GM12892 (cell line): ENCODE results near the gene AP3B1.

Experiments
- DNase-seq: peaks from one replicate; pipeline ENCODE4 v3.0.0; 2011; ENCODE audit not compliant: insufficient read length
- FAIRE-seq: peaks from 2 replicates; lab custom pipeline; 2011; peaks lifted over from hg19 to GRCh38; lab: Jason Lieb, UNC
- POLR2A ChIP-seq: IDR thresholded peaks from 2 replicates; pipeline ENCODE4 v1.6.1; 2011; ENCODE audit warnings: low read depth, low read length, control low read depth
- POLR2AphosphoS5 ChIP-seq: IDR thresholded peaks from 2 replicates; pipeline ENCODE4 v1.6.1; 2011; ENCODE audit warnings: low read depth, low read length, control low read depth
- TAF1 ChIP-seq: IDR thresholded peaks from 2 replicates; pipeline ENCODE4 v1.6.1; 2011; ENCODE audit warnings: low read depth, mild to moderate bottlenecking, control low read depth, low read length, borderline replicate concordance

Gene AP3B1

DNA sequence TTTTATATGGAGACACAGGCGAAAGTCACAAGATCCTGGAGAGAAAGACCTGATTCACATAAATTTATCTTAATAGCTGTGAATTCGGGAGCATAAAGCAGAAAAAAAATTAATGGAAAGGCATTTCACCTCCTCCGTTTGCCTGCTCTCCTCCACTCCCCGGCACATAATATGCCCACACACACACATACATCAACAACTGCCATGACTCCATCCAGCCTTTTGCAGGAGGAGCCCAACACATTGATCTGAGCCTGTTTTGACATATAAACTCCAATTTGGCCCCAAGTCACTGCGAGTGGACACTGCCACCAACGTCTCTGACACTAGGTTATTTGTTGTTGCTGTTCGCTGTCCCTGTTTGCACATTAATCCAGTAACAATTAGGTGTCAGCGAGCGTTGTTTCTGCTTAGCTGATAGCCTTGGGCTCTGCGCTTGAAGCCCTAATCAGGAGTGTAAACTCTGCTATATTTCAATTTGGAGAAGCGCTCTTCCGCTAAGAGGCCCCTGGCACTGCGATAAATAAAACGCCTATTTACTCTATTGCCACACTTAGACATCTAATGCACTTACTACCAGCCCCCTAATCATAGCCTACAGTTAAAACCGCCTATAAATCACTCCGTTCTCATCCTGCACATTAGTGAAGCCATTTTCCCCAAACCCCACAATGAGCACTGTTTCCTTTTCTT is 322.6 kb downstream of the AP3B1 start:
- DNase-seq (no peak), FAIRE-seq (no peak)
- TF ChIP-seq TAF1, result no peak
- no peak for TF ChIP-seq POLR2AphosphoS5
- TF ChIP-seq POLR2A, result no peak

GRCh38 chr5:77970891-77971290 is 323.6 kb downstream of the AP3B1 start:
- TF ChIP-seq POLR2AphosphoS5 (no peak), POLR2A (no peak)
- no peak for FAIRE-seq
- no peak for DNase-seq

- DNase-seq, result no peak
- TF ChIP-seq POLR2A (no peak), POLR2AphosphoS5 (no peak), TAF1 (no peak)
Measured at GRCh38 chr5:77963795-77964194, 330.7 kb downstream of the AP3B1 start.

DNA sequence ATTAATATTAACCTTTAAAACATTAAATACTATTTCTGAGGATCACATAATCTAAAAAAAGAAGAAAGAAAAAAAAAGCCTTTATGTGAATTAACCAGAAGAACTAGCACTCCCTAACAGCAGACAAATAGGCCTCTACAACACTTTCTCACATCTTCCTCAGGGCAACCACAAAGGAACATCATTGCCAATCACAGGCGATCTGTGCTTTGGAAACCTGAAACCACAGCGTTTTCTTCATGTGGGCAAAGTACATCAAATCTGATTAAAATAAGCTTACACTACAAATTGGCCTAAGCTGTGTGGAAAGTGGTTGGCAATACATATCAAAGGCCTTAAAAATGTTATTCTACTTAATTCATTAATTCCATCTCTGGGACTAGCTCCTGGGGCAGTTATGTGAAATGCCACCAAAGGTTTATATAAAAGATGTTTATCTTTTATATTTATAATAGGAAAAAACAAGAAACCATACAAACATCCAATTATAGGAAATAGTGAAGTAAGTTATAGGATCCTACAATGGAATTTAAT is 333.6 kb downstream of the AP3B1 start:
- TF ChIP-seq POLR2AphosphoS5, result no peak
- no peak for TF ChIP-seq TAF1
- TF ChIP-seq POLR2A, result no peak
- FAIRE-seq, result no peak
- no peak for DNase-seq

More at GRCh38 chr5:77963795-77964194, 330.7 kb downstream of the AP3B1 start:
- FAIRE-seq, result no peak

- TF ChIP-seq TAF1 (no peak), POLR2AphosphoS5 (no peak), POLR2A (no peak)
- no peak for FAIRE-seq
- no peak for DNase-seq
Measured at GRCh38 chr5:77960305-77960704, 334.2 kb downstream of the AP3B1 start.

DNA sequence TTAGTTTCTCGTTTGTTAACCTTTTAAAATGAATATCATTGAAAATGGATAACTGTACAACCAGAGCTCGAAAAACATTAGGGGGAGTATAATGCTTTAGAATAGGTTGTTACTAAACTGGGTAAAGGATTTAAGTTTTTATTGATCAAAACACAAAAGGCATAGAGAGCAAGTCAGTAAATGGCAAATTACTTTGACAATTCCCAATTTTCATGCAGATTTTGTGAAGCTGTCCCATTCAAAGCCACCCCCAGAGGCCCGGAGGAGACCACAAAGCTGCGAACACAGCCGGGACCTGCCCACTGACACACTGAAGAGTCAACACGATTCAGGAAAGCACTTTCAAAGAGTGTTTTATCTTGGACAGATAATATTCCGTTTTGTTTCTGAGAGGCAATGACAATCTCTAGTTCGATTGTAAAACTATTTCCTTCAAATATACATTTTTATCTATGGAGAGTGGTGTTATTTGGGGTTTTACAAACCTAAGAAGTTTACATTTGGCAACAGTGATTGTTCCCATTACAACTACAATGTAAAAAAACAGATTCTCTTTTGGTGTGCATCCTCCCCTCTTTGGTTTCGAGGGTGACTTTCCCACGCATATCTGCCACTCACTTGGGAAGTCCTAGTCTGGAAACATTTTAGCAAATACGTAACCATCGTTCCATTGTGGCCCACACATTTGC is 335.7 kb downstream of the AP3B1 start:
- DNase-seq, result no peak
- TF ChIP-seq TAF1 (no peak), POLR2AphosphoS5 (no peak), POLR2A (no peak)
- FAIRE-seq, result peak; percentile 42

GRCh38 chr5:77957931-77958521 is 336.5 kb downstream of the AP3B1 start:
- DNase-seq, result no peak
- FAIRE-seq, result no peak
- TF ChIP-seq POLR2AphosphoS5 (no peak), POLR2A (no peak), TAF1 (no peak)

- no peak for TF ChIP-seq POLR2A
- TF ChIP-seq TAF1, result no peak
- no peak for TF ChIP-seq POLR2AphosphoS5
- FAIRE-seq (no peak), DNase-seq (no peak)
Measured at GRCh38 chr5:77957516-77957915, 337.0 kb downstream of the AP3B1 start.

DNA sequence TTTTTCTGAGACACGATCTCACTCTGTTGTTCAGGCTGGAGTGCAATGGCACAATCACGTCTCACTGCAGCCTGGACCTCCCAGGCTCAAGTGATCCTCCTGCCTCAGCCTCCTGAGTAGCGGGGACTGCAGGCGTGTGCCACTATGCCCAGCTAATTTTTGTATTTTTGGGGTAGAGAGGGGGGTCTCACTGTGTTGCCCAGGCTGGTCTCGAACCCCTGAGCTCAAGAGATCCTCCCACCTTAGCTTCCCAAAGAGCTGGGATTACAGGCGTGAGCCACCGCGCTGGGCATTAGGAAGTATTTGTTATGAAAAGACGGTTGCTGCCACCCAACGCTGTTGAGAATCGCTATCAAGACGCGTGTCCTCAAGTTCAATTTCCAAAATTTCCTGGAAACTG is 337.4 kb downstream of the AP3B1 start:
- FAIRE-seq, result no peak
- no peak for TF ChIP-seq POLR2A
- no peak for DNase-seq

GRCh38 chr5:77955577-77955976 is 338.9 kb downstream of the AP3B1 start:
- no peak for DNase-seq
- TF ChIP-seq POLR2A (no peak), POLR2AphosphoS5 (no peak), TAF1 (no peak)
- no peak for FAIRE-seq

- FAIRE-seq, result peak; percentile 44
- TF ChIP-seq POLR2AphosphoS5 (no peak), TAF1 (no peak), POLR2A (no peak)
- no peak for DNase-seq
Measured at GRCh38 chr5:77953374-77953773, 341.1 kb downstream of the AP3B1 start.
